BLaER1 (cell line): ENCODE measurements around the gene NARF.
"Not testable (repeated sequence)": the region's sequence is repeated elsewhere in the genome, so short reads cannot be mapped to it uniquely, and the experiment has no call there.

Source experiments
- H3K27ac ChIP-seq: shearing (Covaris generic); formaldehyde crosslinking; 2 replicates; pipeline ENCODE4 v1.8.1; 2022
- H3K27me3 ChIP-seq: shearing (Covaris generic); formaldehyde crosslinking; 2 replicates; pipeline ENCODE4 v1.8.1; 2022
- H3K36me3 ChIP-seq: shearing (Covaris generic); formaldehyde crosslinking; 2 replicates; pipeline ENCODE4 v1.8.1; 2022
- H3K4me1 ChIP-seq: shearing (Covaris generic); formaldehyde crosslinking; 2 replicates; pipeline ENCODE4 v1.8.1; 2022
- H3K4me2 ChIP-seq: shearing (Covaris generic); formaldehyde crosslinking; 2 replicates; pipeline ENCODE4 v1.8.1; 2022
- H3K4me3 ChIP-seq: shearing (Covaris generic); formaldehyde crosslinking; 2 replicates; pipeline ENCODE4 v1.8.1; 2022
- H3K9ac ChIP-seq: shearing (Covaris generic); formaldehyde crosslinking; 2 replicates; pipeline ENCODE4 v1.8.1; 2022
- H3K9me3 ChIP-seq: shearing (Covaris generic); formaldehyde crosslinking; 2 replicates; pipeline ENCODE4 v1.8.1; 2022
- H4K20me1 ChIP-seq: shearing (Covaris generic); formaldehyde crosslinking; 2 replicates; pipeline ENCODE4 v1.8.1; 2022
- Cebpa-rat ChIP-seq: shearing (Covaris generic); IDR thresholded peaks from 2 replicates; pipeline ENCODE4 v1.8.1; 2022

The NARF gene

GRCh38 chr17:82507631-82508175 lies 49.2 kb downstream of the NARF start:
- Histone ChIP-seq H3K27me3 (no peaks in the 10 kb centered on the region), H3K27ac (no peak overlapping the region), H3K4me3 (no peak overlapping the region), H3K36me3 (no peaks in the 10 kb centered on the region), H3K9ac (no peak overlapping the region), H3K4me1 (peaks cover 44% of the 10 kb centered on the region), H4K20me1 (no peaks in the 10 kb centered on the region), H3K9me3 (peaks cover 3% of the 10 kb centered on the region; the same call in 1 of the 2 replicates), H3K4me2 (peak overlapping the region; percentile 64; the same call in 1 of the 2 replicates)
- no peak for TF ChIP-seq Cebpa-rat

GRCh38 chr17:82511642-82512041 lies 53.1 kb downstream of the NARF start:
- not testable (repeated sequence) for H3K9ac ChIP-seq, H3K4me2 ChIP-seq, H3K27ac ChIP-seq, H3K36me3 ChIP-seq, H3K9me3 ChIP-seq, H3K27me3 ChIP-seq, H3K4me3 ChIP-seq, H4K20me1 ChIP-seq
- H3K4me1 ChIP-seq, result peaks cover 13% of the 10 kb centered on the region

GRCh38 chr17:82513864-82514263 lies 55.3 kb downstream of the NARF start:
- not testable (repeated sequence) for H3K4me3 ChIP-seq, H3K36me3 ChIP-seq

GRCh38 chr17:82517230-82517865 lies 58.8 kb downstream of the NARF start:
- no peaks in the 10 kb centered on the region for H3K36me3 ChIP-seq
- H3K4me3 ChIP-seq, result no peak overlapping the region
- H3K27me3 ChIP-seq, result no peaks in the 10 kb centered on the region
- H3K27ac ChIP-seq, result no peak overlapping the region
- H3K4me1 ChIP-seq, result peaks cover 19% of the 10 kb centered on the region
- H4K20me1 ChIP-seq, result peaks cover 23% of the 10 kb centered on the region
- no peak overlapping the region for H3K4me2 ChIP-seq
- no peak for TF ChIP-seq Cebpa-rat
- H3K9me3 ChIP-seq, result peaks cover 9% of the 10 kb centered on the region; the same call in 1 of the 2 replicates
- no peak overlapping the region for H3K9ac ChIP-seq

More at GRCh38 chr17:82513864-82514263, 55.3 kb downstream of the NARF start:
- H4K20me1 ChIP-seq, H3K27ac ChIP-seq, H3K4me2 ChIP-seq, H3K27me3 ChIP-seq, H3K4me1 ChIP-seq, H3K9me3 ChIP-seq, H3K9ac ChIP-seq: not testable (repeated sequence)

GRCh38 chr17:82518826-82519810 lies 60.6 kb downstream of the NARF start, which contains the start of gene FOXK2:
Gene FOXK2, plus strand, starts transcription at chr17:82519732. Its CDS starts 157 bp downstream, at chr17:82519889.
- peak within 1 kb of the TSS; percentile 91 for H3K9ac ChIP-seq

GRCh38 chr17:82519971-82520903 lies 61.7 kb downstream of the NARF start:
- Histone ChIP-seq H3K9ac (peak overlapping the region; percentile 91), H3K36me3 (peaks cover 18% of the 10 kb centered on the region; the same call in 1 of the 2 replicates), H3K27ac (peak overlapping the region; percentile 94), H3K27me3 (no peaks in the 10 kb centered on the region), H3K4me3 (peak overlapping the region; percentile 87), H3K9me3 (no peaks in the 10 kb centered on the region), H3K4me1 (peaks cover 48% of the 10 kb centered on the region), H4K20me1 (peaks cover 52% of the 10 kb centered on the region), H3K4me2 (peak overlapping the region; percentile 79)
- TF ChIP-seq Cebpa-rat, result no peak

More at GRCh38 chr17:82518826-82519810, 60.6 kb downstream of the NARF start, which contains the start of gene FOXK2:
- Histone ChIP-seq H3K27ac (peak within 1 kb of the TSS; percentile 94), H3K4me1 (peaks cover 37% of the 10 kb centered on the region), H3K4me3 (peak within 1 kb of the TSS; percentile 87), H3K36me3 (peaks cover 10% of the 10 kb centered on the region; the same call in 1 of the 2 replicates), H3K27me3 (no peaks in the 10 kb centered on the region), H3K4me2 (peak within 1 kb of the TSS; percentile 79), H4K20me1 (peaks cover 41% of the 10 kb centered on the region), H3K9me3 (0 out of 2 replicates have a peak, but pooled peaks cover 2% of the 10 kb centered on the region)
- no peak for TF ChIP-seq Cebpa-rat

GRCh38 chr17:82524540-82524939 lies 66.0 kb downstream of the NARF start:
- Histone ChIP-seq H3K9ac (0 out of 2 replicates have a peak overlapping the region, but pooled peaks have one; percentile 24), H3K4me3 (no peak overlapping the region), H3K4me1 (peaks cover 84% of the 10 kb centered on the region), H4K20me1 (peaks cover 95% of the 10 kb centered on the region), H3K27ac (peak overlapping the region; percentile 51; the same call in 1 of the 2 replicates), H3K27me3 (no peaks in the 10 kb centered on the region), H3K4me2 (peak overlapping the region; percentile 40), H3K36me3 (peaks cover 34% of the 10 kb centered on the region), H3K9me3 (no peaks in the 10 kb centered on the region)
- TF ChIP-seq Cebpa-rat, result no peak

GRCh38 chr17:82525712-82526111 lies 67.2 kb downstream of the NARF start:
- Histone ChIP-seq H3K9ac (no peak overlapping the region), H3K9me3 (no peaks in the 10 kb centered on the region), H3K27ac (no peak overlapping the region), H3K4me2 (no peak overlapping the region), H3K4me3 (no peak overlapping the region), H4K20me1 (peaks cover 100% of the 10 kb centered on the region), H3K27me3 (no peaks in the 10 kb centered on the region), H3K36me3 (peaks cover 34% of the 10 kb centered on the region), H3K4me1 (peaks cover 96% of the 10 kb centered on the region)
- no peak for TF ChIP-seq Cebpa-rat

- no peaks in the 10 kb centered on the region for H3K9me3 ChIP-seq
- H3K36me3 ChIP-seq, result peaks cover 40% of the 10 kb centered on the region
- H3K27me3 ChIP-seq, result no peaks in the 10 kb centered on the region
- H3K4me1 ChIP-seq, result peaks cover 97% of the 10 kb centered on the region
- no peak overlapping the region for H3K27ac ChIP-seq
- H3K9ac ChIP-seq, result no peak overlapping the region
- 0 out of 2 replicates have a peak overlapping the region, but pooled peaks have one; percentile 60 for H3K4me2 ChIP-seq
- peaks cover 100% of the 10 kb centered on the region for H4K20me1 ChIP-seq
- TF ChIP-seq Cebpa-rat, result no peak
- H3K4me3 ChIP-seq, result no peak overlapping the region
Measured at GRCh38 chr17:82527898-82528297, 69.4 kb downstream of the NARF start.
